K562 (cell line): ENCODE measurements around the gene MYO18B. TPM values are rescaled to one million over a fixed set of nuclear protein-coding genes. Genes with fewer than 3 reads are reported as not detected.

Experiments
- ATAC-seq: fragments of 200-7000 bp; cut with Tn5 transposase; 3 replicates; pipeline ENCODE4 v1.9.1; 2020; ENCODE audit warnings: moderate library complexity
- BruUV-seq: library from RNA; stranded (reverse); fragments of 400-500 nt; replicated peaks from 2 replicates; lab custom pipeline; 2021; lab: Mats Ljungman, UMichigan
- CTCF ChIA-PET: fragments of 300-600 bp; formaldehyde crosslinking; extraction: SDS; loops from one replicate; lab custom pipeline; 2021; ENCODE audit warnings: low intra/inter-chr PET ratio; lab: Yijun Ruan, JAX
- POLR2A ChIA-PET: fragments of 300-600, 350-650 bp; sonication (Branson Sonifier 250); formaldehyde crosslinking; extraction: SDS; loops from one replicate; lab custom pipeline; 2021; ENCODE audit warnings: antibody characterized with exemption, inconsistent platforms; lab: Yijun Ruan, JAX
- DNase-seq, 4 experiments: peaks; one replicate each; pipeline versions ENCODE4 v3.0.0 to v3.0.0-alpha.2; 2011 to 2018; ENCODE audit warnings: low spot score in 3 of 4, mixed read lengths in 3 of 4; ENCODE audit errors: extremely low read depth in 1 of 4
- FAIRE-seq: peaks from 2 replicates; lab custom pipeline; 2011; peaks lifted over from hg19 to GRCh38; lab: Jason Lieb, UNC
- H2AFZ ChIP-seq: 2 replicates; pipeline ENCODE4 v1.6.0; 2011; ENCODE audit warnings: low read depth, low read length, control low read depth, inconsistent platforms
- H3K27ac ChIP-seq: fragments of 200-600 bp; 3 replicates; pipeline ENCODE4 v1.8.0; 2011; ENCODE audit warnings: low read depth, mild to moderate bottlenecking, control low read depth, inconsistent platforms, low read length, moderate library complexity, mixed read lengths; ENCODE audit errors: extremely low read depth
- H3K27me3 ChIP-seq, 2 experiments: fragments of 300-600 bp in 1 of 2; 2 replicates in 1 of 2; 3 replicates in 1 of 2; pipeline versions ENCODE4 v1.6.0 to v1.8.0; 2011; ENCODE audit warnings: inconsistent platforms in 2 of 2, low read length in 2 of 2, mild to moderate bottlenecking in 1 of 2, mixed read lengths in 1 of 2, moderate library complexity in 1 of 2; ENCODE audit not compliant: control insufficient read depth in 2 of 2, insufficient read depth in 2 of 2
- H3K36me3 ChIP-seq: fragments of 300-600 bp; 3 replicates; pipeline ENCODE4 v1.8.0; 2011; ENCODE audit warnings: mild to moderate bottlenecking, low read length, inconsistent platforms; ENCODE audit not compliant: control insufficient read depth, insufficient read depth
- H3K4me1 ChIP-seq, 2 experiments: fragments of 200-600 bp in 1 of 2; replicated peaks in 1 of 2; 2 replicates in 1 of 2; 3 replicates in 1 of 2; pipeline versions ENCODE4 v1.5.1 to v1.8.0; 2011; ENCODE audit warnings: inconsistent platforms in 2 of 2, low read length in 2 of 2, mild to moderate bottlenecking in 1 of 2, mixed read lengths in 1 of 2, moderate library complexity in 1 of 2; ENCODE audit not compliant: control insufficient read depth in 2 of 2, insufficient read depth in 2 of 2
- H3K4me2 ChIP-seq: 2 replicates; pipeline ENCODE4 v1.6.1; 2011; ENCODE audit warnings: low read length, control low read depth, inconsistent platforms, mixed read lengths; ENCODE audit not compliant: insufficient read depth
- H3K4me3 ChIP-seq: fragments of 200-600 bp; sonication (generic), shearing (Covaris generic); 2 replicates; pipeline ENCODE4 v1.5.1; 2016; ENCODE audit warnings: control low read depth, inconsistent platforms
- H3K79me2 ChIP-seq: fragments of 200-600 bp; 3 replicates; pipeline ENCODE4 v1.8.0; 2011; ENCODE audit warnings: low read length, inconsistent platforms; ENCODE audit not compliant: control insufficient read depth, insufficient read depth
- H3K9ac ChIP-seq, 2 experiments: 2 replicates each; pipeline versions ENCODE4 v1.6.0 to v1.6.1; 2011; ENCODE audit warnings: low read depth in 2 of 2, low read length in 2 of 2, control low read depth in 1 of 2, inconsistent platforms in 1 of 2, mild to moderate bottlenecking in 1 of 2, mixed read lengths in 1 of 2; ENCODE audit not compliant: insufficient read depth in 1 of 2
- H3K9me1 ChIP-seq: one replicate; pipeline ENCODE4 v1.6.0; 2011; ENCODE audit warnings: inconsistent platforms, mild to moderate bottlenecking, low read length, moderate library complexity; ENCODE audit not compliant: control insufficient read depth, insufficient read depth
- H3K9me3 ChIP-seq: replicated peaks from 2 replicates; pipeline ENCODE4 v1.5.1; 2011; ENCODE audit warnings: low read depth, low read length, inconsistent platforms; ENCODE audit not compliant: control insufficient read depth, insufficient read depth
- H4K20me1 ChIP-seq: replicated peaks from 2 replicates; pipeline ENCODE4 v1.6.1; 2011; ENCODE audit warnings: low read length, inconsistent platforms, mixed read lengths; ENCODE audit not compliant: control insufficient read depth, insufficient read depth
- ETV5 ChIP-seq: sonication (generic); formaldehyde crosslinking; IDR thresholded peaks from 2 replicates; pipeline ENCODE4 v1.4.0; 2020; ENCODE audit warnings: low read depth, mild to moderate bottlenecking, missing genetic modification reagents
- NCOA1 ChIP-seq: fragments of 450-650 bp; IDR thresholded peaks from 2 replicates; pipeline ENCODE4 v1.6.1; 2016; ENCODE audit warnings: low read depth
- SMARCA4 ChIP-seq: fragments of 450-650 bp; IDR thresholded peaks from 2 replicates; pipeline ENCODE4 v1.6.1; 2016
- SREBF1 ChIP-seq: fragments of 150-350 bp; IDR thresholded peaks from 2 replicates; pipeline ENCODE4 v1.6.1; 2014; ENCODE audit warnings: antibody characterized with exemption, low read depth, low read length, borderline replicate concordance
- ZNF57 ChIP-seq: fragments of 450-650 bp; formaldehyde crosslinking; IDR thresholded peaks from 2 replicates; pipeline ENCODE4 v1.4.0; 2020; ENCODE audit warnings: mild to moderate bottlenecking, moderate library complexity
- ZNF589 ChIP-seq: fragments of 200-800 bp; sonication (Bioruptor generic); IDR thresholded peaks from 2 replicates; pipeline ENCODE4 v1.6.1; 2016; ENCODE audit warnings: low read depth, missing genetic modification characterization, missing compliant biosample characterization
- WGBS: fragments of 100-300 bp; shearing (Covaris generic); methylation state at CpG from one replicate; pipeline ENCODE4 v1.1.6; 2016; ENCODE audit warnings: low coverage, mixed read lengths; ENCODE audit not compliant: insufficient coverage; ENCODE audit errors: missing lambda C conversion rate; 5-methylcytosine and 5-hydroxymethylcytosine counted together
- in situ Hi-C: fragments of 300-500 bp; cut with MboI; formaldehyde crosslinking; loops from 4 replicates; pipeline ENCODE4 v1.15.0; 2018; ENCODE audit warnings: inconsistent platforms, mixed read lengths
- intact Hi-C: fragments of 100-400 bp; cut with micrococcal nuclease; formaldehyde crosslinking; loops from 2 replicates; pipeline ENCODE4 v1.14.2; 2022
- polyA plus RNA-seq, 8 experiments: library from polyadenylated mRNA; depleted of rRNA in 4 of 8; stranded (reverse) in 5 of 8; unstranded in 3 of 8; fragments of >200 nt; fragmentation: Nextera tagmentation in 2 of 8; fragmentation: Illumina TruSeq in 1 of 8; extraction: Ambion mirVana in 2 of 8; extraction: Trizol in 1 of 8; gene quantifications; 2 replicates each; pipeline versions ENCODE4 v1.2.1 to v1.2.3, GENCODE V29; 2011 to 2014; ENCODE audit warnings: inconsistent platforms in 1 of 8, missing spikeins in 1 of 8
- total RNA-seq, 7 experiments: library from RNA; depleted of rRNA in 6 of 7; stranded (reverse); fragments of >200 nt in 6 of 7; fragmentation: Illumina TruSeq in 2 of 7; extraction: Trizol in 2 of 7; gene quantifications; 2 replicates each; pipeline versions ENCODE4 v1.2.1 to v1.2.3, GENCODE V29; 2011 to 2021; ENCODE audit warnings: low replicate concordance in 1 of 7
- TF ChIP-seq, protein P1 (sequence below): fragments of 450-650 bp; IDR thresholded peaks from 2 replicates; pipeline ENCODE4 v1.6.1; 2017; ENCODE audit warnings: antibody characterized with exemption, mild to moderate bottlenecking
- TF ChIP-seq, protein P2 (sequence below): IDR thresholded peaks from 3 replicates; pipeline ENCODE4 v1.6.1; 2011; ENCODE audit warnings: borderline replicate concordance, mild to moderate bottlenecking, moderate library complexity; ENCODE audit not compliant: insufficient read length; ENCODE audit errors: extremely low read depth
- TF ChIP-seq, protein P3 (sequence below): fragments of 450-650 bp; IDR thresholded peaks from one replicate; pipeline ENCODE4 v1.6.1; 2018; ENCODE audit warnings: mild to moderate bottlenecking, moderate library complexity; ENCODE audit not compliant: partially characterized antibody

MYO18B gene
- total and polyA plus RNA-seq, 9 of the 15 experiments (the other 6 are each of a cell fraction or from before 2014, with no cell fraction given) = 0.06 to 7.0 (median 4.3) TPM

DNA sequence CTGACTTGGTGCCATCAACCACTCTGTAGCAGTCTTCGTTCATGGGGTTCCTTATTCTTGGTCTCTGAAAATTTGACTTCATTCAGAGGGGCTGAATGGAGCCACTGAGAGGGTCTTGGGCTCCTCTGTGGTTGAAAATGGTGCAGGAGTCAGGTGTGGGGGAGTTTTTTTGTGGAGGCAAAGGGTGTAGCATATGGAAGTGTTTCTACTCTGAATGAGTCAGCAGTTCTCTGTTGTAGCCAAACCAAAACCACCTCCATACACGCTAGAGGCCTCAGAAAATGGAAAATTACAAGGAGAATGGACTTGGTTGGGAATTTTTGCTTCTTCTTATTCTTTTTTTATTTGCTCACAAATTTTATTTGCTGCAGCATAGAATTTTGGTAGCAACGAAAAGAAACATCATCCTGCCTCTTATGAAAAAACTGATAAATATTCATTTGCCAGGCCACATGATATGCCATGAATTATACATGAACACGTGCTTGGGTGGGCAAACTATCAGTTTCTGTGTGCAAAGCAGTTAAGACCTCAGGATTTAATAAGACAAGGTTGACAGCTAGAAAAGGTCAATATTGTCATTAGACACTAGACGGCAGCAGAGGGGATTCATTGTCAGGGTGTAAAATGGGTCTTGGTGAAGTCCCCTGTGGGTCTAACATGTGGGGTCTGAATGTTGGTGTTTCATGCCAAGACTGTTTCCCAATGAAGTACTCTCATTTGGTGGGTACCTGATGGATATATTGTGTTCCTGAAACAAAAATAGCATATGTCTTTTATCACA lies 111.7 kb downstream of the MYO18B start (continued):
- TF ChIP-seq, protein P1, sequence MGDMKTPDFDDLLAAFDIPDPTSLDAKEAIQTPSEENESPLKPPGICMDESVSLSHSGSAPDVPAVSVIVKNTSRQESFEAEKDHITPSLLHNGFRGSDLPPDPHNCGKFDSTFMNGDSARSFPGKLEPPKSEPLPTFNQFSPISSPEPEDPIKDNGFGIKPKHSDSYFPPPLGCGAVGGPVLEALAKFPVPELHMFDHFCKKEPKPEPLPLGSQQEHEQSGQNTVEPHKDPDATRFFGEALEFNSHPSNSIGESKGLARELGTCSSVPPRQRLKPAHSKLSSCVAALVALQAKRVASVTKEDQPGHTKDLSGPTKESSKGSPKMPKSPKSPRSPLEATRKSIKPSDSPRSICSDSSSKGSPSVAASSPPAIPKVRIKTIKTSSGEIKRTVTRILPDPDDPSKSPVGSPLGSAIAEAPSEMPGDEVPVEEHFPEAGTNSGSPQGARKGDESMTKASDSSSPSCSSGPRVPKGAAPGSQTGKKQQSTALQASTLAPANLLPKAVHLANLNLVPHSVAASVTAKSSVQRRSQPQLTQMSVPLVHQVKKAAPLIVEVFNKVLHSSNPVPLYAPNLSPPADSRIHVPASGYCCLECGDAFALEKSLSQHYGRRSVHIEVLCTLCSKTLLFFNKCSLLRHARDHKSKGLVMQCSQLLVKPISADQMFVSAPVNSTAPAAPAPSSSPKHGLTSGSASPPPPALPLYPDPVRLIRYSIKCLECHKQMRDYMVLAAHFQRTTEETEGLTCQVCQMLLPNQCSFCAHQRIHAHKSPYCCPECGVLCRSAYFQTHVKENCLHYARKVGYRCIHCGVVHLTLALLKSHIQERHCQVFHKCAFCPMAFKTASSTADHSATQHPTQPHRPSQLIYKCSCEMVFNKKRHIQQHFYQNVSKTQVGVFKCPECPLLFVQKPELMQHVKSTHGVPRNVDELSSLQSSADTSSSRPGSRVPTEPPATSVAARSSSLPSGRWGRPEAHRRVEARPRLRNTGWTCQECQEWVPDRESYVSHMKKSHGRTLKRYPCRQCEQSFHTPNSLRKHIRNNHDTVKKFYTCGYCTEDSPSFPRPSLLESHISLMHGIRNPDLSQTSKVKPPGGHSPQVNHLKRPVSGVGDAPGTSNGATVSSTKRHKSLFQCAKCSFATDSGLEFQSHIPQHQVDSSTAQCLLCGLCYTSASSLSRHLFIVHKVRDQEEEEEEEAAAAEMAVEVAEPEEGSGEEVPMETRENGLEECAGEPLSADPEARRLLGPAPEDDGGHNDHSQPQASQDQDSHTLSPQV = peak; percentile 65
- 0 out of 2 replicates have a peak, but pooled peaks have one; percentile 35 for TF ChIP-seq SMARCA4

DNA sequence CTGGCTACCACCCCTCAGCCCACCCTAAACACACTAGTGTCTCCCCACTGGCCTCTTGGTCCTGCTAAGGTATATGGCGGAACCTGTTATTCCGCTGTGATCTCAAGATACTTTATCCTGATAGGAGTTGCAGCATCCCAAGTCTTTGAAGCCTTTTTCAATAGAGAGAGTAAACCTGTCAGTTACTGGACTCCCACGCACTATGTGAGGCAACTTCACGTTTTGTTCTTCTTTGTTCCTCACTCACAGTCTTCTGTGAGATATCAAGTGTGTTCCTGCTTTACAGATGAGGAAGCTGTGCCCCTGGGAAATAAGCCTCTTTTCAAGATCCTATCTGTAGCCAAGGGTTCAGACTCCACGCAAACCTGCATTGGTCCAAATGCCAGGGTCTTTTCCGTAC lies 127.8 kb downstream of the MYO18B start:
- no TSS peak for BruUV-seq
- H2AFZ ChIP-seq = no peak overlapping the region
- H3K9ac ChIP-seq = no peak overlapping the region
- H3K9me3 ChIP-seq = no peaks in the 10 kb centered on the region
- DNase-seq (no peak), FAIRE-seq (no peak), ATAC-seq (no peak)
- no peaks in the 10 kb centered on the region for H3K27me3 ChIP-seq
- no peak overlapping the region for H3K4me3 ChIP-seq
- CTCF ChIA-PET = no interaction called here
- in situ Hi-C loops (no loop called here), intact Hi-C loops (no loop called here)
- H3K4me2 ChIP-seq = no peak overlapping the region
- POLR2A ChIA-PET = no interaction called here
- 77% methylated on average over 6 of the region's 6 CpGs for WGBS
- 0 out of 3 replicates have a peak, but pooled peaks cover 7% of the 10 kb centered on the region for H3K36me3 ChIP-seq
- no peaks in the 10 kb centered on the region for H3K9me1 ChIP-seq
- H4K20me1 ChIP-seq = no peaks in the 10 kb centered on the region
- no peaks in the 10 kb centered on the region for H3K79me2 ChIP-seq
- no peak overlapping the region for H3K27ac ChIP-seq
- no peaks in the 10 kb centered on the region for H3K4me1 ChIP-seq
- no peak for TF ChIP-seq ETV5 (CRISPR knock-in tag)
- no peak for TF ChIP-seq SREBF1
- TF ChIP-seq NCOA1 = no peak
- TF ChIP-seq ZNF589 = no peak
- TF ChIP-seq, protein P2, sequence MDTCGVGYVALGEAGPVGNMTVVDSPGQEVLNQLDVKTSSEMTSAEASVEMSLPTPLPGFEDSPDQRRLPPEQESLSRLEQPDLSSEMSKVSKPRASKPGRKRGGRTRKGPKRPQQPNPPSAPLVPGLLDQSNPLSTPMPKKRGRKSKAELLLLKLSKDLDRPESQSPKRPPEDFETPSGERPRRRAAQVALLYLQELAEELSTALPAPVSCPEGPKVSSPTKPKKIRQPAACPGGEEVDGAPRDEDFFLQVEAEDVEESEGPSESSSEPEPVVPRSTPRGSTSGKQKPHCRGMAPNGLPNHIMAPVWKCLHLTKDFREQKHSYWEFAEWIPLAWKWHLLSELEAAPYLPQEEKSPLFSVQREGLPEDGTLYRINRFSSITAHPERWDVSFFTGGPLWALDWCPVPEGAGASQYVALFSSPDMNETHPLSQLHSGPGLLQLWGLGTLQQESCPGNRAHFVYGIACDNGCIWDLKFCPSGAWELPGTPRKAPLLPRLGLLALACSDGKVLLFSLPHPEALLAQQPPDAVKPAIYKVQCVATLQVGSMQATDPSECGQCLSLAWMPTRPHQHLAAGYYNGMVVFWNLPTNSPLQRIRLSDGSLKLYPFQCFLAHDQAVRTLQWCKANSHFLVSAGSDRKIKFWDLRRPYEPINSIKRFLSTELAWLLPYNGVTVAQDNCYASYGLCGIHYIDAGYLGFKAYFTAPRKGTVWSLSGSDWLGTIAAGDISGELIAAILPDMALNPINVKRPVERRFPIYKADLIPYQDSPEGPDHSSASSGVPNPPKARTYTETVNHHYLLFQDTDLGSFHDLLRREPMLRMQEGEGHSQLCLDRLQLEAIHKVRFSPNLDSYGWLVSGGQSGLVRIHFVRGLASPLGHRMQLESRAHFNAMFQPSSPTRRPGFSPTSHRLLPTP = no peak
- TF ChIP-seq, protein P3, sequence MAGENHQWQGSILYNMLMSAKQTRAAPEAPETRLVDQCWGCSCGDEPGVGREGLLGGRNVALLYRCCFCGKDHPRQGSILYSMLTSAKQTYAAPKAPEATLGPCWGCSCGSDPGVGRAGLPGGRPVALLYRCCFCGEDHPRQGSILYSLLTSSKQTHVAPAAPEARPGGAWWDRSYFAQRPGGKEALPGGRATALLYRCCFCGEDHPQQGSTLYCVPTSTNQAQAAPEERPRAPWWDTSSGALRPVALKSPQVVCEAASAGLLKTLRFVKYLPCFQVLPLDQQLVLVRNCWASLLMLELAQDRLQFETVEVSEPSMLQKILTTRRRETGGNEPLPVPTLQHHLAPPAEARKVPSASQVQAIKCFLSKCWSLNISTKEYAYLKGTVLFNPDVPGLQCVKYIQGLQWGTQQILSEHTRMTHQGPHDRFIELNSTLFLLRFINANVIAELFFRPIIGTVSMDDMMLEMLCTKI = no peak
- no peak for TF ChIP-seq ZNF57 (CRISPR knock-in tag)
